ENCODE results near the gene RUNDC1. TPM values are rescaled to one million over a fixed set of nuclear protein-coding genes. Genes with fewer than 3 reads are reported as not detected.
"Not testable (repeated sequence)": the region's sequence is repeated elsewhere in the genome, so short reads cannot be mapped to it uniquely, and the experiment has no call there.

The RUNDC1 gene
- total and polyA plus RNA-seq, 9 donors = 6.1 to 19.4 (median 12.1) TPM

DNA sequence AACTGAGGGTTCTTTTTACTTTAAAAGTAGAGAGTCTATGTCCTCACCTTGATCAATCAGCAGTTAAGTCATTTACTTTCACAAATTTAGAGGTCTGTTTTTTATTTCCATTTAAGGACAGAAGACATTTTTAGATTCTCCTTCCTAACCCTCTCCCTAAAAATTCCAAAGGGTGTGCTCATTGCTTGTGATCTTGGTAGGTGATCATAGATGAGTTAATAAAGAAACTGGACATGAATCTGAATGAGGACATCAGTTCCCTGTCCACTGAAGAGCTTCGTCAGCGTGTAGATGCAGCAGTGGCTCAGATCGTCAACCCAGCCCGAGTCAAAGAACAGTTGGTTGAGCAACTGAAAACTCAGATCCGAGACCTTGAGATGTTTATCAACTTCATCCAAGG, 8.8 kb downstream of the RUNDC1 start:
- H3K27ac ChIP-seq = no peak overlapping the region

GRCh38 chr17:42989726-42990652, 9.6 kb downstream of the RUNDC1 start:
- H3K4me3 ChIP-seq = no peak overlapping the region
- H3K27ac ChIP-seq = no peak overlapping the region
- no peaks in the 10 kb centered on the region for H3K9me3 ChIP-seq
- DNase-seq = no peak
- H3K36me3 ChIP-seq = no peaks in the 10 kb centered on the region
- no peaks in the 10 kb centered on the region for H3K27me3 ChIP-seq
- TF ChIP-seq, protein P1, sequence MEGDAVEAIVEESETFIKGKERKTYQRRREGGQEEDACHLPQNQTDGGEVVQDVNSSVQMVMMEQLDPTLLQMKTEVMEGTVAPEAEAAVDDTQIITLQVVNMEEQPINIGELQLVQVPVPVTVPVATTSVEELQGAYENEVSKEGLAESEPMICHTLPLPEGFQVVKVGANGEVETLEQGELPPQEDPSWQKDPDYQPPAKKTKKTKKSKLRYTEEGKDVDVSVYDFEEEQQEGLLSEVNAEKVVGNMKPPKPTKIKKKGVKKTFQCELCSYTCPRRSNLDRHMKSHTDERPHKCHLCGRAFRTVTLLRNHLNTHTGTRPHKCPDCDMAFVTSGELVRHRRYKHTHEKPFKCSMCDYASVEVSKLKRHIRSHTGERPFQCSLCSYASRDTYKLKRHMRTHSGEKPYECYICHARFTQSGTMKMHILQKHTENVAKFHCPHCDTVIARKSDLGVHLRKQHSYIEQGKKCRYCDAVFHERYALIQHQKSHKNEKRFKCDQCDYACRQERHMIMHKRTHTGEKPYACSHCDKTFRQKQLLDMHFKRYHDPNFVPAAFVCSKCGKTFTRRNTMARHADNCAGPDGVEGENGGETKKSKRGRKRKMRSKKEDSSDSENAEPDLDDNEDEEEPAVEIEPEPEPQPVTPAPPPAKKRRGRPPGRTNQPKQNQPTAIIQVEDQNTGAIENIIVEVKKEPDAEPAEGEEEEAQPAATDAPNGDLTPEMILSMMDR (IDR thresholded peaks at IDR 0.05) = no peak
- TF ChIP-seq POLR2A (IDR thresholded peaks at IDR 0.05) (no peak), EP300 (IDR thresholded peaks at IDR 0.05) (no peak)
- 88 to 91% (median 90%) methylated on average over 6 of the region's 6 CpGs for WGBS, 3 donors
- no peaks in the 10 kb centered on the region for H3K4me1 ChIP-seq (ENCODE audit: insufficient read depth)
- intact Hi-C loops (cut with DNase I) = loop anchor here in 1 of 4 donors (10.0 kb wide), 1 partner anchor 145 kb away; the partner anchor contains the start of gene AOC2

More for the DNA sequence above, 8.8 kb downstream of the RUNDC1 start:
- intact Hi-C loops (cut with DNase I) = no loop called here
- H3K4me1 ChIP-seq (ENCODE audit: insufficient read depth) = no peaks in the 10 kb centered on the region
- no peaks in the 10 kb centered on the region for H3K9me3 ChIP-seq
- no peak for DNase-seq
- WGBS, 3 donors = 83 to 86% (median 84%) methylated on average over 5 of the region's 5 CpGs
- no peaks in the 10 kb centered on the region for H3K27me3 ChIP-seq
- no peak overlapping the region for H3K4me3 ChIP-seq
- TF ChIP-seq EP300 (IDR thresholded peaks at IDR 0.05) = no peak
- TF ChIP-seq POLR2A (IDR thresholded peaks at IDR 0.05) = no peak
- TF ChIP-seq, protein P1 (IDR thresholded peaks at IDR 0.05) = no peak
- H3K36me3 ChIP-seq = no peaks in the 10 kb centered on the region

DNA sequence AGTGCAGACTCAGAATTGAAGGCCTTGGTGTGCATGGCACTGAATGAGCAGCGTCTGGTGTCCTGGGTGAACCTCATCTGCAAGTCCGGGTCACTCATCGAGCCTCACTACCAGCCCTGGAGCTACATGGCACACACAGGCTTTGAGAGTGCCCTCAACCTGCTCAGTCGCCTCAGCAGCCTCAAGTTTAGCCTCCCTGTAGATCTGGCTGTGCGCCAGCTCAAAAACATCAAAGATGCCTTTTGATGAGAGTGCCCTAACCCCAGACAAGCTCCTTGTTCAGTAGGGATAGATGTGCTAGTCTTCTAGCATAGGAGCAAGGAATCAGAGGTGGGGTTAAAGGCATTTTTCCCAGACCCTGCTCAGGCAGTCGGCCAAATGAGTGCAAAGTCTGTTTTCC, 11.1 kb downstream of the RUNDC1 start:
- intact Hi-C loops (cut with DNase I) = loop anchor here in 1 of 4 donors (10.0 kb wide), 1 partner anchor 147 kb away; the partner anchor contains the start of gene AOC2
- 91 to 95% (median 92%) methylated on average over 6 of the region's 6 CpGs for WGBS, 3 donors
- no peaks in the 10 kb centered on the region for H3K4me1 ChIP-seq (ENCODE audit: insufficient read depth)

DNA sequence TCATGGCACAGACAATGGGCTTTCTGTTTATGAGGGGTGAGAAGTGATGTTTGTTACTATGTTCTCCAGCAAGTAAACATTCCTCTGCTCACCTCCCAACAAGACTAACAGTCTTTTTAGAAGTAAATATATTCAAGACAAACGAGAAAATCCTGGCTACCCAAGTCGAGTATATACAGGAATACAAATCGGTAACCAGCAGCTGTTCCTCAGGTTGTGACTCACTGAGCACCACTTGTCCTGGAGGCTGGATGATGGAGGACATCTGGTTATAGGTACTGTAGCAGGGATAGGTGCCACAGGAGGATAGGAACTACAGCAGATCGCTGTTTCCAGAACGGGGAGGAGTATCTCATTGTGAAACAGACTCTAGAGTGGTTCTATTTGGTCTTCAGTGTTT, 12.5 kb downstream of the RUNDC1 start:
- H3K9me3 ChIP-seq = no peaks in the 10 kb centered on the region
- 52 to 69% (median 58%) methylated on average over 5 of the region's 5 CpGs for WGBS, 3 donors
- no peak for TF ChIP-seq EP300 (IDR thresholded peaks at IDR 0.05)
- TF ChIP-seq POLR2A (IDR thresholded peaks at IDR 0.05) = no peak
- TF ChIP-seq, protein P1 (IDR thresholded peaks at IDR 0.05) = no peak
- no peak overlapping the region for H3K27ac ChIP-seq
- peaks cover 2% of the 10 kb centered on the region for H3K4me1 ChIP-seq (ENCODE audit: insufficient read depth)
- no peak for DNase-seq
- no peak overlapping the region for H3K4me3 ChIP-seq
- intact Hi-C loops (cut with DNase I) = loop anchor here in 1 of 4 donors (10.0 kb wide), 1 partner anchor 148 kb away; the partner anchor contains the start of gene AOC2
- H3K27me3 ChIP-seq = no peaks in the 10 kb centered on the region
- H3K36me3 ChIP-seq = no peaks in the 10 kb centered on the region

More for the DNA sequence above, 11.1 kb downstream of the RUNDC1 start:
- no peaks in the 10 kb centered on the region for H3K9me3 ChIP-seq
- no peak for TF ChIP-seq POLR2A (IDR thresholded peaks at IDR 0.05)
- TF ChIP-seq EP300 (IDR thresholded peaks at IDR 0.05) = no peak
- TF ChIP-seq, protein P1 (IDR thresholded peaks at IDR 0.05) = no peak
- no peaks in the 10 kb centered on the region for H3K27me3 ChIP-seq
- no peak overlapping the region for H3K4me3 ChIP-seq
- no peak overlapping the region for H3K27ac ChIP-seq
- no peak for DNase-seq
- no peaks in the 10 kb centered on the region for H3K36me3 ChIP-seq

DNA sequence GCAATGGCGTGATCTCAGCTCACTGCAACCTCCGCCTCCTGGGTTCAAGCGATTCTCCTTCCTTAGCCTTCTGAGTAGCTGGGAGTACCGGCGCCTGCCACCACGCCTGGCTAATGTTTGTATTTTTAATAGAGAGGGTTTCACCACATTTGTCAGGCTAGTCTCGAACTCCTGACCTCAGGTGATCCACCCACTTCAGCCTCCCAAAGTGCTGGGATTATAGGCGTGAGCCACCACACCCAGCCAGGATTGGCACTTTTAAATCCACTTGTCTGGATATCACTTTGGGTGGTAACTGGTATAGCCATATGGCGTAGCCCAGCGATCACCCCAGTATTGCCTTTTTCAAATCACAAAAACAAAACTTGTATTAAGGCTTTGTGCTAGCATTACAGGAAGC, 13.5 kb downstream of the RUNDC1 start:
- not testable (repeated sequence) for H3K27me3 ChIP-seq; H3K4me1 ChIP-seq (ENCODE audit: insufficient read depth); H3K27ac ChIP-seq; H3K9me3 ChIP-seq; H3K4me3 ChIP-seq; H3K36me3 ChIP-seq; DNase-seq
- intact Hi-C loops (cut with DNase I) = loop anchor here in 1 of 4 donors (10.0 kb wide), 1 partner anchor 149 kb away; the partner anchor contains the start of gene AOC2
- WGBS, 3 donors = 83 to 87% (median 84%) methylated on average over 10 of the region's 10 CpGs
